Hepatocyte (in vitro differentiated cells): ENCODE results near the gene VWA5B1. TPM values are rescaled to one million over a fixed set of nuclear protein-coding genes. Genes with fewer than 3 reads are reported as not detected.

Source experiments
- DNase-seq: peaks from one replicate; pipeline ENCODE4 v3.0.0-alpha.2; 2016; ENCODE audit warnings: low spot score
- H2AFZ ChIP-seq: fragments of 200-600 bp; sonication (generic); 2 replicates; pipeline ENCODE4 v1.6.0; 2016; ENCODE audit warnings: antibody characterized with exemption, mild to moderate bottlenecking
- H3K27ac ChIP-seq: fragments of 200-600 bp; sonication (generic); 2 replicates; pipeline ENCODE4 v1.5.1; 2016; ENCODE audit warnings: mild to moderate bottlenecking
- H3K27me3 ChIP-seq: fragments of 200-600 bp; sonication (generic); 2 replicates; pipeline ENCODE4 v1.6.1; 2016
- H3K36me3 ChIP-seq: fragments of 200-600 bp; sonication (generic); replicated peaks from 2 replicates; pipeline ENCODE4 v1.5.1; 2016; ENCODE audit warnings: low read depth; ENCODE audit not compliant: insufficient read depth
- H3K4me1 ChIP-seq: fragments of 200-600 bp; sonication (generic); 2 replicates; pipeline ENCODE4 v1.5.1; 2016; ENCODE audit warnings: mild to moderate bottlenecking, moderate library complexity; ENCODE audit not compliant: insufficient read depth
- H3K4me2 ChIP-seq: fragments of 200-600 bp; sonication (generic); 2 replicates; pipeline ENCODE4 v1.6.0; 2016
- H3K4me3 ChIP-seq: fragments of 200-600 bp; sonication (generic); 2 replicates; pipeline ENCODE4 v1.5.1; 2016; ENCODE audit warnings: mild to moderate bottlenecking
- H3K79me2 ChIP-seq: fragments of 200-600 bp; sonication (generic); 2 replicates; pipeline ENCODE4 v1.6.0; 2017; ENCODE audit warnings: mild to moderate bottlenecking
- H3K9me2 ChIP-seq: fragments of 200-600 bp; sonication (generic); replicated peaks from 2 replicates; pipeline ENCODE4 v1.6.0; 2017; ENCODE audit warnings: mild to moderate bottlenecking; ENCODE audit not compliant: insufficient read depth
- H3K9me3 ChIP-seq: fragments of 200-600 bp; sonication (generic); 2 replicates; pipeline ENCODE4 v1.5.1; 2016; ENCODE audit warnings: low read depth, mild to moderate bottlenecking
- H4K20me1 ChIP-seq: fragments of 200-600 bp; sonication (generic); 2 replicates; pipeline ENCODE4 v1.6.0; 2016; ENCODE audit warnings: mild to moderate bottlenecking; ENCODE audit not compliant: insufficient read depth, poor library complexity, severe bottlenecking
- EZH2 ChIP-seq: fragments of 200-600 bp; sonication (generic); IDR thresholded peaks from 2 replicates; pipeline ENCODE4 v1.6.1; 2016; ENCODE audit warnings: antibody characterized with exemption, mild to moderate bottlenecking, borderline replicate concordance
- EZH2phosphoT487 ChIP-seq: fragments of 200-600 bp; sonication (generic); IDR thresholded peaks from one replicate; pipeline ENCODE4 v1.6.1; 2018; ENCODE audit warnings: antibody characterized with exemption, mild to moderate bottlenecking, low read depth, moderate library complexity; ENCODE audit not compliant: unreplicated experiment, severe bottlenecking
- WGBS: methylation state at CpG from one replicate; pipeline ENCODE4 v1.1.6; 2016; ENCODE audit warnings: low lambda C conversion rate; ENCODE audit errors: missing lambda C conversion rate; 5-methylcytosine and 5-hydroxymethylcytosine counted together
- polyA plus RNA-seq: library from polyadenylated mRNA; unstranded; fragments of >200 nt; fragmentation: Nextera tagmentation; extraction: Ambion mirVana; gene quantifications from 2 replicates; pipeline ENCODE4 v1.2.1, GENCODE V29; 2016
- total RNA-seq: library from RNA; depleted of rRNA; stranded (reverse); fragments of >200 nt; gene quantifications from 2 replicates; pipeline ENCODE4 v1.2.3, GENCODE V29; 2014
- TF ChIP-seq, protein P1 (sequence below): fragments of 200-600 bp; sonication (generic); IDR thresholded peaks from 2 replicates; pipeline ENCODE4 v1.5.1; 2016; ENCODE audit warnings: antibody characterized with exemption, mild to moderate bottlenecking; ENCODE audit not compliant: poor library complexity

Gene VWA5B1
- total and polyA plus RNA-seq, 2 experiments from 2014 or later = 0.33 to 0.35 TPM

DNA sequence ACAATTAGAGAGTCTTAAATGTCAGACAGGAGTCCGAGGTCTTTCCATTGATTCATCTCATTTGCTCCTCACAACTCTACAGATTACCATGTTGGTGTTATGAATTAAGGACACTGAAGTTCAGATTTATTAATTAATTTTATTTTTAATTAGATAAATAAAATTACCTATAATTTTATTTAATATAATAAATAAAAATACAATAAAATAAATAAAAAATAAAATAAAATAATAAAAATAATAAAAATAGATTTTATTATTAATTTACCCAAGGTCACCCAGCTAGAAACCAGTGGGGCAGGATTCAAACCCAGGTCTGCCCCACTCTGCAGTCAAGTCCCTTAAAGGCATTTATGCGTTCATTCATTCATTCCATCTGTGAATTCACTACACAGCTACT lies 72.2 kb downstream of the VWA5B1 start:
- Histone ChIP-seq H3K4me2 (no peak overlapping the region), H3K27me3 (peaks cover 44% of the 10 kb centered on the region), H4K20me1 (no peaks in the 10 kb centered on the region), H3K36me3 (no peaks in the 10 kb centered on the region), H3K9me2 (no peaks in the 10 kb centered on the region), H3K9me3 (no peaks in the 10 kb centered on the region), H2AFZ (no peak overlapping the region), H3K79me2 (no peaks in the 10 kb centered on the region), H3K27ac (no peak overlapping the region), H3K4me1 (peaks cover 17% of the 10 kb centered on the region), H3K4me3 (no peak overlapping the region)
- WGBS = 93% methylated on average over 2 of the region's 2 CpGs
- TF ChIP-seq EZH2 = no peak
- no peak for TF ChIP-seq EZH2phosphoT487
- TF ChIP-seq, protein P1, sequence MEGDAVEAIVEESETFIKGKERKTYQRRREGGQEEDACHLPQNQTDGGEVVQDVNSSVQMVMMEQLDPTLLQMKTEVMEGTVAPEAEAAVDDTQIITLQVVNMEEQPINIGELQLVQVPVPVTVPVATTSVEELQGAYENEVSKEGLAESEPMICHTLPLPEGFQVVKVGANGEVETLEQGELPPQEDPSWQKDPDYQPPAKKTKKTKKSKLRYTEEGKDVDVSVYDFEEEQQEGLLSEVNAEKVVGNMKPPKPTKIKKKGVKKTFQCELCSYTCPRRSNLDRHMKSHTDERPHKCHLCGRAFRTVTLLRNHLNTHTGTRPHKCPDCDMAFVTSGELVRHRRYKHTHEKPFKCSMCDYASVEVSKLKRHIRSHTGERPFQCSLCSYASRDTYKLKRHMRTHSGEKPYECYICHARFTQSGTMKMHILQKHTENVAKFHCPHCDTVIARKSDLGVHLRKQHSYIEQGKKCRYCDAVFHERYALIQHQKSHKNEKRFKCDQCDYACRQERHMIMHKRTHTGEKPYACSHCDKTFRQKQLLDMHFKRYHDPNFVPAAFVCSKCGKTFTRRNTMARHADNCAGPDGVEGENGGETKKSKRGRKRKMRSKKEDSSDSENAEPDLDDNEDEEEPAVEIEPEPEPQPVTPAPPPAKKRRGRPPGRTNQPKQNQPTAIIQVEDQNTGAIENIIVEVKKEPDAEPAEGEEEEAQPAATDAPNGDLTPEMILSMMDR = no peak
- DNase-seq = no peak

GRCh38 chr1:20365421-20366055 lies 74.9 kb downstream of the VWA5B1 start:
- TF ChIP-seq, protein P1 = no peak
- TF ChIP-seq EZH2phosphoT487 (no peak), EZH2 (no peak)
- Histone ChIP-seq H4K20me1 (no peaks in the 10 kb centered on the region), H3K4me3 (no peak overlapping the region), H3K27ac (no peak overlapping the region), H3K9me2 (no peaks in the 10 kb centered on the region), H3K79me2 (no peaks in the 10 kb centered on the region), H2AFZ (no peak overlapping the region), H3K4me2 (peak overlapping the region; percentile 87), H3K36me3 (no peaks in the 10 kb centered on the region), H3K9me3 (no peaks in the 10 kb centered on the region), H3K4me1 (peaks cover 5% of the 10 kb centered on the region), H3K27me3 (peaks cover 67% of the 10 kb centered on the region)
- no peak for DNase-seq
- WGBS = 76% methylated on average over 10 of the region's 12 CpGs

DNA sequence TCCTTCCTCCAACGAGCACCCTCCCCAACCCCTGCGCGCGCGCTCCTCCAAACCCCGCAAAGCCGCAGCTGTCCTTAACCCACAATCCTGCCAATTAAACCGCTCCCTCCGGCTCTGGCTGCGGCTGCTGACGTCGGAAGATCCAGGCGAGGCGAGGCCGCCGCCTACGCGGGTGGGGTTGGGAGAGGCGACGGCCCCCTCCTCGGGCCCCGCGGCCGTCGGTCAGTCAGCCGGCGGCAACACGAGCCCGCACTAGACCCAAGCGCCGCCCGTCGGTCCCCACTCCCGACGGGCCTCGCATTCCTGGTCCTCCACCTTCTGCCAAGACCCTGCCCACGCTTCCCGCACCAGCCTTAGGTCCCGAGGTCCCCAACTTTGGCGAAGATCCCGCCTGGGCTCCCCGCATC lies 75.4 kb downstream of the VWA5B1 start:
- H2AFZ ChIP-seq = peak overlapping the region; percentile 25
- H3K27me3 ChIP-seq = peaks cover 72% of the 10 kb centered on the region
- peak overlapping the region; percentile 87 for H3K4me2 ChIP-seq
- H3K27ac ChIP-seq = no peak overlapping the region
- H3K4me3 ChIP-seq = peak overlapping the region; percentile 15
- H3K79me2 ChIP-seq = no peaks in the 10 kb centered on the region
- peaks cover 5% of the 10 kb centered on the region for H3K4me1 ChIP-seq
- no peaks in the 10 kb centered on the region for H3K9me3 ChIP-seq
- WGBS = 5% methylated on average over 25 of the region's 42 CpGs
- H3K9me2 ChIP-seq = no peaks in the 10 kb centered on the region
- no peaks in the 10 kb centered on the region for H4K20me1 ChIP-seq
- no peaks in the 10 kb centered on the region for H3K36me3 ChIP-seq
- peak; percentile 54 for DNase-seq
- TF ChIP-seq EZH2phosphoT487 (no peak), EZH2 (no peak)
- TF ChIP-seq, protein P1 = no peak
